GM12878 (cell line): ENCODE data around the gene CACYBP. TPM values are rescaled to one million over a fixed set of nuclear protein-coding genes. Genes with fewer than 3 reads are reported as not detected.

Experiments used
- BMI1 ChIP-seq: fragments of 450-650 bp; IDR thresholded peaks from 2 replicates; pipeline ENCODE4 v1.6.1; 2016; ENCODE audit warnings: mild to moderate bottlenecking, moderate library complexity, borderline replicate concordance
- CEBPB ChIP-seq, 2 experiments: fragments of 150-350 bp in 1 of 2; IDR thresholded peaks; 2 replicates each; pipeline ENCODE4 v1.6.1; 2012 to 2014; ENCODE audit warnings: low read depth in 2 of 2, low read length in 2 of 2, borderline replicate concordance in 1 of 2, inconsistent platforms in 1 of 2
- EP300 ChIP-seq, 2 experiments: fragments of 150-350 bp in 1 of 2; IDR thresholded peaks; 2 replicates each; pipeline ENCODE4 v1.6.1; 2011 to 2012; ENCODE audit warnings: low read depth in 2 of 2, low read length in 2 of 2, borderline replicate concordance in 1 of 2, improper control_type of control experiment in 1 of 2, inconsistent platforms in 1 of 2; ENCODE audit not compliant: control insufficient read depth in 1 of 2
- GABPA ChIP-seq: IDR thresholded peaks from 2 replicates; pipeline ENCODE4 v1.6.1; 2014; ENCODE audit warnings: antibody characterized with exemption, low read depth, mild to moderate bottlenecking, inconsistent platforms
- JUNB ChIP-seq: IDR thresholded peaks from 2 replicates; pipeline ENCODE4 v1.6.1; 2016; ENCODE audit warnings: antibody characterized with exemption, mild to moderate bottlenecking
- JUND ChIP-seq: IDR thresholded peaks from 2 replicates; pipeline ENCODE4 v1.6.1; 2012; ENCODE audit warnings: low read depth, mild to moderate bottlenecking, low read length, improper control_type of control experiment, moderate library complexity
- KDM1A ChIP-seq: fragments of 200-600 bp; sonication (generic); IDR thresholded peaks from 2 replicates; pipeline ENCODE4 v1.6.1; 2016; ENCODE audit warnings: borderline replicate concordance
- KLF5 ChIP-seq: fragments of 450-650 bp; IDR thresholded peaks from 2 replicates; pipeline ENCODE4 v1.6.1; 2014; ENCODE audit warnings: mild to moderate bottlenecking; ENCODE audit not compliant: partially characterized antibody
- MTA2 ChIP-seq: fragments of 450-650 bp; IDR thresholded peaks from 2 replicates; pipeline ENCODE4 v1.6.1; 2016; ENCODE audit warnings: low read depth, mild to moderate bottlenecking, moderate library complexity
- MTA3 ChIP-seq: IDR thresholded peaks from 2 replicates; pipeline ENCODE4 v1.6.1; 2012; ENCODE audit warnings: low read length, inconsistent platforms, borderline replicate concordance
- MXI1 ChIP-seq: fragments of 150-350 bp; IDR thresholded peaks from 2 replicates; pipeline ENCODE4 v1.6.1; 2011; ENCODE audit warnings: low read depth, mild to moderate bottlenecking, inconsistent platforms, low read length, improper control_type of control experiment
- NBN ChIP-seq: fragments of 450-650 bp; IDR thresholded peaks from 2 replicates; pipeline ENCODE4 v1.6.1; 2016
- NFXL1 ChIP-seq: fragments of 450-650 bp; IDR thresholded peaks from 2 replicates; pipeline ENCODE4 v1.6.1; 2017; ENCODE audit warnings: antibody characterized with exemption, mild to moderate bottlenecking, borderline replicate concordance
- NR2F1 ChIP-seq: fragments of 450-650 bp; conservative IDR thresholded peaks from 2 replicates; pipeline ENCODE4 v1.6.1; 2017; ENCODE audit warnings: mild to moderate bottlenecking
- PAX5 ChIP-seq: IDR thresholded peaks from 2 replicates; pipeline ENCODE4 v1.6.1; 2011; ENCODE audit warnings: low read depth, low read length, borderline replicate concordance
- PML ChIP-seq: IDR thresholded peaks from 2 replicates; pipeline ENCODE4 v1.6.1; 2012; ENCODE audit warnings: low read length, inconsistent platforms
- RFX5 ChIP-seq: IDR thresholded peaks from 2 replicates; pipeline ENCODE4 v1.6.1; 2011; ENCODE audit warnings: low read depth, low read length, improper control_type of control experiment
- RUNX3 ChIP-seq: IDR thresholded peaks from 2 replicates; pipeline ENCODE4 v1.6.1; 2012; ENCODE audit warnings: low read length, inconsistent platforms
- SIN3A ChIP-seq: IDR thresholded peaks from 2 replicates; pipeline ENCODE4 v1.6.1; 2012; ENCODE audit warnings: low read depth, low read length, improper control_type of control experiment
- SP1 ChIP-seq: IDR thresholded peaks from one replicate; pipeline ENCODE4 v1.6.1; 2011; ENCODE audit warnings: low read depth, low read length
- SPI1 ChIP-seq: IDR thresholded peaks from 2 replicates; pipeline ENCODE4 v1.6.1; 2011; ENCODE audit warnings: low read depth, mild to moderate bottlenecking, low read length, moderate library complexity, borderline replicate concordance; ENCODE audit not compliant: insufficient read depth
- TCF12 ChIP-seq: IDR thresholded peaks from 2 replicates; pipeline ENCODE4 v1.6.1; 2011; ENCODE audit warnings: low read depth, mild to moderate bottlenecking, low read length
- WRNIP1 ChIP-seq: IDR thresholded peaks from 2 replicates; pipeline ENCODE4 v1.6.1; 2011; ENCODE audit warnings: low read depth, low read length, improper control_type of control experiment, borderline replicate concordance
- ZNF622 ChIP-seq: fragments of 450-650 bp; IDR thresholded peaks from 2 replicates; pipeline ENCODE4 v1.6.1; 2017; ENCODE audit warnings: mild to moderate bottlenecking, inconsistent platforms
- polyA plus RNA-seq, 11 experiments: library from polyadenylated mRNA; depleted of rRNA in 4 of 11; unstranded in 6 of 11; stranded (reverse) in 5 of 11; fragments of >200 nt; fragmentation: Nextera tagmentation in 4 of 11; fragmentation: Illumina TruSeq in 1 of 11; extraction: Ambion mirVana in 4 of 11; extraction: Trizol in 1 of 11; gene quantifications; 1 replicate in 1 of 11; 2 replicates in 10 of 11; pipeline versions ENCODE4 v1.2.1 to v1.2.3, GENCODE V29; 2011 to 2016; ENCODE audit warnings: inconsistent platforms in 2 of 11, missing spikeins in 2 of 11, low read depth in 1 of 11
- total RNA-seq, 4 experiments: library from RNA; depleted of rRNA in 3 of 4; stranded (reverse); fragments of >200 nt in 3 of 4; fragmentation: Illumina TruSeq in 1 of 4; extraction: Trizol in 1 of 4; gene quantifications; 2 replicates each; pipeline versions ENCODE4 v1.2.1 to v1.2.3, GENCODE V29; 2013 to 2021
- TF ChIP-seq, protein P1 (sequence below), 3 experiments: IDR thresholded peaks in 2 of 3; conservative IDR thresholded peaks in 1 of 3; 2 replicates each; pipeline ENCODE4 v1.5.1; 2011; ENCODE audit warnings: low read depth in 3 of 3, low read length in 3 of 3, mild to moderate bottlenecking in 3 of 3, control low read depth in 2 of 3, moderate library complexity in 2 of 3, inconsistent platforms in 1 of 3, mixed read lengths in 1 of 3; ENCODE audit not compliant: control insufficient read depth in 2 of 3, insufficient read depth in 1 of 3; ENCODE audit errors: extremely low read depth in 1 of 3
- TF ChIP-seq, protein P2 (sequence below): IDR thresholded peaks from 2 replicates; pipeline ENCODE4 v1.6.1; 2012; ENCODE audit warnings: low read length, inconsistent platforms
- TF ChIP-seq, protein P3 (sequence below): IDR thresholded peaks from 2 replicates; pipeline ENCODE4 v1.6.1; 2012; ENCODE audit warnings: low read depth, low read length, improper control_type of control experiment
- TF ChIP-seq, protein P4 (sequence below): fragments of 450-650 bp; IDR thresholded peaks from 2 replicates; pipeline ENCODE4 v1.6.1; 2016; ENCODE audit warnings: mild to moderate bottlenecking

CACYBP gene
- total and polyA plus RNA-seq, 10 of the 15 experiments (the other 5 are each of a cell fraction or from before 2014, with no cell fraction given), result 77.7 to 488 (median 218) TPM

DNA sequence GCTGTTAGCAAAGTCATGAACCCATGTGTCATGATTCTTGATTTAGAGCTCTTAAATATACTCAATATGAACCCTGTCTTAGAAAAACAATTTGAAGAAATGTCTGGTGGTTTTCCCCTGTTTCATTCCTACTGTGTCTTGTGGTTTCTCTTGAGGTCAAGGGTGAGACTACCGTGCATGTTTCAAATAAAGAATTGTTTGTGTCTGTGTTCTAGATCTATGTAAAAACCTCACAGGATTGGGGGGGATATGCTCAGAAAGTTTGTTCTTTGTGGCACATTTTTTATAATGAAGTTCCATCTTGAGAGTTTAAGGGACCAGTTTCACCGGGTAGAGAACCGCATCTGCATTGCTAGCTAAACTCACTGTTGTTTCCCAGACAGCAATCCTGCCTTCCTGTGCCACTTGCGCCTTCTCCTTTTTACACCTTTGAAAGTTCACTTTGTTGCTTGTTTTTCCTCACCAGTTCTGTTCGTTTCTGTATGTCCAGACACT, 30.9 kb upstream of the CACYBP start (continued):
- TF ChIP-seq JUND (no peak), JUNB (peak; percentile 68), NBN (0 out of 2 replicates have a peak, but pooled peaks have one; percentile 75), EP300 (IDR thresholded peaks at IDR 0.05; ENCODE audit: borderline replicate concordance in 1 of 2, control insufficient read depth in 1 of 2, low read depth in 2 of 2, low read length in 2 of 2) (peak; percentile 93 to 95), NR2F1 (peak; percentile 99), NFXL1 (no peak), SPI1 (no peak), MTA2 (peak; percentile 95), GABPA (0 out of 2 replicates have a peak, but pooled peaks have one; percentile 40), SP1 (peak; percentile 21), ZNF622 (no peak), RFX5 (no peak), SIN3A (no peak), MTA3 (peak; percentile 86; the same call in 1 of the 2 replicates), PML (peak; percentile 53; the same call in 1 of the 2 replicates), TCF12 (no peak), KDM1A (no peak), PAX5 (peak; percentile 68; the same call in 1 of the 2 replicates), CEBPB (IDR thresholded peaks at IDR 0.05; ENCODE audit: borderline replicate concordance in 1 of 2, low read depth in 2 of 2, low read length in 2 of 2) (peak in 1 of 2 experiments; percentile 70; a peak in 1 of 4 replicates), BMI1 (0 out of 2 replicates have a peak, but pooled peaks have one; percentile 47), MXI1 (no peak), KLF5 (no peak), WRNIP1 (no peak), RUNX3 (peak; percentile 100)
- TF ChIP-seq, protein P1, sequence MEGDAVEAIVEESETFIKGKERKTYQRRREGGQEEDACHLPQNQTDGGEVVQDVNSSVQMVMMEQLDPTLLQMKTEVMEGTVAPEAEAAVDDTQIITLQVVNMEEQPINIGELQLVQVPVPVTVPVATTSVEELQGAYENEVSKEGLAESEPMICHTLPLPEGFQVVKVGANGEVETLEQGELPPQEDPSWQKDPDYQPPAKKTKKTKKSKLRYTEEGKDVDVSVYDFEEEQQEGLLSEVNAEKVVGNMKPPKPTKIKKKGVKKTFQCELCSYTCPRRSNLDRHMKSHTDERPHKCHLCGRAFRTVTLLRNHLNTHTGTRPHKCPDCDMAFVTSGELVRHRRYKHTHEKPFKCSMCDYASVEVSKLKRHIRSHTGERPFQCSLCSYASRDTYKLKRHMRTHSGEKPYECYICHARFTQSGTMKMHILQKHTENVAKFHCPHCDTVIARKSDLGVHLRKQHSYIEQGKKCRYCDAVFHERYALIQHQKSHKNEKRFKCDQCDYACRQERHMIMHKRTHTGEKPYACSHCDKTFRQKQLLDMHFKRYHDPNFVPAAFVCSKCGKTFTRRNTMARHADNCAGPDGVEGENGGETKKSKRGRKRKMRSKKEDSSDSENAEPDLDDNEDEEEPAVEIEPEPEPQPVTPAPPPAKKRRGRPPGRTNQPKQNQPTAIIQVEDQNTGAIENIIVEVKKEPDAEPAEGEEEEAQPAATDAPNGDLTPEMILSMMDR (IDR thresholded peaks at IDR 0.05 in 2 of 3, conservative IDR thresholded peaks at IDR 0.05 in 1 of 3; ENCODE audit: control insufficient read depth in 2 of 3, extremely low read depth in 1 of 3, insufficient read depth in 1 of 3, low read depth in 3 of 3, low read length in 3 of 3), result no peak
- TF ChIP-seq, protein P2, sequence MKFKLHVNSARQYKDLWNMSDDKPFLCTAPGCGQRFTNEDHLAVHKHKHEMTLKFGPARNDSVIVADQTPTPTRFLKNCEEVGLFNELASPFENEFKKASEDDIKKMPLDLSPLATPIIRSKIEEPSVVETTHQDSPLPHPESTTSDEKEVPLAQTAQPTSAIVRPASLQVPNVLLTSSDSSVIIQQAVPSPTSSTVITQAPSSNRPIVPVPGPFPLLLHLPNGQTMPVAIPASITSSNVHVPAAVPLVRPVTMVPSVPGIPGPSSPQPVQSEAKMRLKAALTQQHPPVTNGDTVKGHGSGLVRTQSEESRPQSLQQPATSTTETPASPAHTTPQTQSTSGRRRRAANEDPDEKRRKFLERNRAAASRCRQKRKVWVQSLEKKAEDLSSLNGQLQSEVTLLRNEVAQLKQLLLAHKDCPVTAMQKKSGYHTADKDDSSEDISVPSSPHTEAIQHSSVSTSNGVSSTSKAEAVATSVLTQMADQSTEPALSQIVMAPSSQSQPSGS, result peak; percentile 77
- TF ChIP-seq, protein P3, sequence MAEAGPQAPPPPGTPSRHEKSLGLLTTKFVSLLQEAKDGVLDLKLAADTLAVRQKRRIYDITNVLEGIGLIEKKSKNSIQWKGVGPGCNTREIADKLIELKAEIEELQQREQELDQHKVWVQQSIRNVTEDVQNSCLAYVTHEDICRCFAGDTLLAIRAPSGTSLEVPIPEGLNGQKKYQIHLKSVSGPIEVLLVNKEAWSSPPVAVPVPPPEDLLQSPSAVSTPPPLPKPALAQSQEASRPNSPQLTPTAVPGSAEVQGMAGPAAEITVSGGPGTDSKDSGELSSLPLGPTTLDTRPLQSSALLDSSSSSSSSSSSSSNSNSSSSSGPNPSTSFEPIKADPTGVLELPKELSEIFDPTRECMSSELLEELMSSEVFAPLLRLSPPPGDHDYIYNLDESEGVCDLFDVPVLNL, result no peak
- TF ChIP-seq, protein P4, sequence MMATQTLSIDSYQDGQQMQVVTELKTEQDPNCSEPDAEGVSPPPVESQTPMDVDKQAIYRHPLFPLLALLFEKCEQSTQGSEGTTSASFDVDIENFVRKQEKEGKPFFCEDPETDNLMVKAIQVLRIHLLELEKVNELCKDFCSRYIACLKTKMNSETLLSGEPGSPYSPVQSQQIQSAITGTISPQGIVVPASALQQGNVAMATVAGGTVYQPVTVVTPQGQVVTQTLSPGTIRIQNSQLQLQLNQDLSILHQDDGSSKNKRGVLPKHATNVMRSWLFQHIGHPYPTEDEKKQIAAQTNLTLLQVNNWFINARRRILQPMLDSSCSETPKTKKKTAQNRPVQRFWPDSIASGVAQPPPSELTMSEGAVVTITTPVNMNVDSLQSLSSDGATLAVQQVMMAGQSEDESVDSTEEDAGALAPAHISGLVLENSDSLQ, result no peak
